Epidermal melanocyte (primary cell): Measurements from ENCODE around the gene FIGNL2.
"Not testable (repeated sequence)": the region's sequence is repeated elsewhere in the genome, so short reads cannot be mapped to it uniquely, and the experiment has no call there.

ENCODE experiments used
- DNase-seq: peaks from one replicate; pipeline ENCODE4 v3.0.0; 2011; ENCODE audit warnings: low spot score; ENCODE audit not compliant: insufficient read length

The FIGNL2 gene

GRCh38 chr12:51848326-51848727 is at the start of gene FIGNL2:
TSS of gene FIGNL2 (minus strand) at chr12:51848718. CDS start at chr12:51822413, 26,305 bp downstream.
- no peak for DNase-seq

GRCh38 chr12:51897181-51897580 is 48.7 kb upstream of the FIGNL2 start:
- no peak for DNase-seq

GRCh38 chr12:51896236-51896635 is 47.7 kb upstream of the FIGNL2 start:
- no peak for DNase-seq

GRCh38 chr12:51895378-51896135 is 47.0 kb upstream of the FIGNL2 start:
- DNase-seq, result no peak

GRCh38 chr12:51893786-51894185 is 45.3 kb upstream of the FIGNL2 start:
- DNase-seq, result no peak

- DNase-seq, result peak; percentile 55
Measured at GRCh38 chr12:51891843-51892242, 43.3 kb upstream of the FIGNL2 start.

- DNase-seq, result no peak
Measured at GRCh38 chr12:51890511-51891171, 42.1 kb upstream of the FIGNL2 start.

- no peak for DNase-seq
Measured at GRCh38 chr12:51890133-51890464, 41.6 kb upstream of the FIGNL2 start.

- DNase-seq, result no peak
Measured at GRCh38 chr12:51889216-51890132, 41.0 kb upstream of the FIGNL2 start.

- DNase-seq, result no peak
Measured at GRCh38 chr12:51888316-51889215, 40.0 kb upstream of the FIGNL2 start.

GRCh38 chr12:51887476-51888315 is 39.2 kb upstream of the FIGNL2 start, which contains the start of gene ANKRD33:
TSS of gene ANKRD33 (plus strand) at chr12:51888103. CDS start at chr12:51888187, 84 bp downstream.
- DNase-seq, result no peak

GRCh38 chr12:51886021-51886710 is 37.6 kb upstream of the FIGNL2 start:
- peak; percentile 85 for DNase-seq

- not testable (repeated sequence) for DNase-seq
Measured at GRCh38 chr12:51885294-51886020, 36.9 kb upstream of the FIGNL2 start.

- DNase-seq, result no peak
Measured at GRCh38 chr12:51884676-51885229, 36.2 kb upstream of the FIGNL2 start.

GRCh38 chr12:51883998-51884675 is 35.6 kb upstream of the FIGNL2 start:
- no peak for DNase-seq

- DNase-seq, result no peak
Measured at GRCh38 chr12:51883295-51883694, 34.8 kb upstream of the FIGNL2 start.

- no peak for DNase-seq
Measured at GRCh38 chr12:51879102-51879501, 30.6 kb upstream of the FIGNL2 start.

- no peak for DNase-seq
Measured at GRCh38 chr12:51874486-51874885, 26.0 kb upstream of the FIGNL2 start.
